Prostate gland (tissue), 2 donors: Measurements from ENCODE around the gene MIPOL1. TPM values are rescaled to one million over a fixed set of nuclear protein-coding genes. Genes with fewer than 3 reads are reported as not detected.

Source experiments
- DNase-seq: peaks from one replicate; pipeline ENCODE4 v3.0.0-alpha.2; 2019; ENCODE audit warnings: low spot score
- H3K27ac ChIP-seq, 2 donors: fragments of 200-600 bp; sonication (generic); 2 replicates each; pipeline ENCODE4 v1.5.1; 2017 to 2019
- H3K27me3 ChIP-seq: fragments of 200-600 bp; sonication (generic); replicated peaks from 2 replicates; pipeline ENCODE4 v1.5.1; 2019; ENCODE audit not compliant: insufficient read depth
- H3K36me3 ChIP-seq, 2 donors: fragments of 200-600 bp; sonication (generic); 1 replicate in 1 of 2; 2 replicates in 1 of 2; pipeline versions ENCODE4 v1.5.1 to v1.8.1; 2017 to 2019
- H3K4me1 ChIP-seq: fragments of 200-600 bp; sonication (generic); replicated peaks from 2 replicates; pipeline ENCODE4 v1.5.1; 2019
- H3K4me3 ChIP-seq, 2 donors: fragments of 200-600 bp; sonication (generic); 2 replicates each; pipeline ENCODE4 v1.5.1; 2017 to 2019
- H3K9me3 ChIP-seq: fragments of 200-600 bp; sonication (generic); 2 replicates; pipeline ENCODE4 v1.5.1; 2017
- POLR2A ChIP-seq: fragments of 450-650 bp; IDR thresholded peaks from one replicate; pipeline ENCODE4 v1.6.1; 2016; ENCODE audit warnings: antibody characterized with exemption, mild to moderate bottlenecking
- POLR2AphosphoS5 ChIP-seq: sonication (generic); formaldehyde crosslinking; IDR thresholded peaks from one replicate; pipeline ENCODE4 v1.6.1; 2017; ENCODE audit warnings: antibody characterized with exemption
- WGBS: methylation state at CpG from one replicate; pipeline ENCODE4 v1.1.5; 2018; 5-methylcytosine and 5-hydroxymethylcytosine counted together
- intact Hi-C: fragments of 100-400 bp; cut with DNase I; formaldehyde crosslinking; loops from one replicate; pipeline ENCODE4 v1.14.2; 2022
- total RNA-seq, 2 donors: library from RNA; depleted of rRNA; stranded (reverse); fragments of >200 nt; gene quantifications; one replicate each; pipeline ENCODE4 v1.1.0, GENCODE V29; 2016
- TF ChIP-seq, protein P1 (sequence below), 4 experiments: fragments of 200-600 bp in 2 of 4; fragments of 450-650 bp in 2 of 4; sonication (generic) in 2 of 4; IDR thresholded peaks; 1 replicate in 3 of 4; 2 replicates in 1 of 4; pipeline ENCODE4 v1.5.1; 2016 to 2019; ENCODE audit warnings: antibody characterized with exemption in 4 of 4, mild to moderate bottlenecking in 2 of 4, moderate library complexity in 2 of 4

Gene MIPOL1
- total RNA-seq, 2 donors from 2014 or later = 14.4 to 31.4 TPM

DNA sequence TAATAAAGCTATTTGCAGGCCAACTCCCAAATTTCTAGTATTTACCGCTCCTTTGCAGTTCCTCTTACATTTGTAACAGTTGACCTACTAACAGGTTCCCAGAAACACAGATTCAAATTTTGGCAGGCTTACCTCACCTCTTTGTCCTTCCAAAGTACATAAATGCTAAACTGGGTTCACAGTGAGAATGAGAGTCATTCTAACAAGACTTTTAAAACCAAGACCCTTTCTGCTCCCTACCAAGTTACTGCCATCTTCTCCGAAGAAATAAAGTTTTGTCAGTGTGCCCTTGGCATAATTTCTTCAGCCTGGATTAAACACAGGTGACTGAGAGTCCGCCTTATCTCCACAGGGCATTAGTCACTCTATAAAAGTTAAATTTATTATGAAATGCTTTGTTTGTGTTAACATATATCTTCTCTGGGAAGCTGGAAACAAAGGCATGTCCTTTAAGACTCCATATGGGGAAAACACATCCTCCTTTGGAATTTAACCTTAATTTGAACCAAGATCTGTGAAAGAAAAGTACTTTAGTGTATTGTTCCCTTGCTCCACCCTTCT is 369.2 kb downstream of the MIPOL1 start:
- TF ChIP-seq, protein P1, sequence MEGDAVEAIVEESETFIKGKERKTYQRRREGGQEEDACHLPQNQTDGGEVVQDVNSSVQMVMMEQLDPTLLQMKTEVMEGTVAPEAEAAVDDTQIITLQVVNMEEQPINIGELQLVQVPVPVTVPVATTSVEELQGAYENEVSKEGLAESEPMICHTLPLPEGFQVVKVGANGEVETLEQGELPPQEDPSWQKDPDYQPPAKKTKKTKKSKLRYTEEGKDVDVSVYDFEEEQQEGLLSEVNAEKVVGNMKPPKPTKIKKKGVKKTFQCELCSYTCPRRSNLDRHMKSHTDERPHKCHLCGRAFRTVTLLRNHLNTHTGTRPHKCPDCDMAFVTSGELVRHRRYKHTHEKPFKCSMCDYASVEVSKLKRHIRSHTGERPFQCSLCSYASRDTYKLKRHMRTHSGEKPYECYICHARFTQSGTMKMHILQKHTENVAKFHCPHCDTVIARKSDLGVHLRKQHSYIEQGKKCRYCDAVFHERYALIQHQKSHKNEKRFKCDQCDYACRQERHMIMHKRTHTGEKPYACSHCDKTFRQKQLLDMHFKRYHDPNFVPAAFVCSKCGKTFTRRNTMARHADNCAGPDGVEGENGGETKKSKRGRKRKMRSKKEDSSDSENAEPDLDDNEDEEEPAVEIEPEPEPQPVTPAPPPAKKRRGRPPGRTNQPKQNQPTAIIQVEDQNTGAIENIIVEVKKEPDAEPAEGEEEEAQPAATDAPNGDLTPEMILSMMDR (IDR thresholded peaks at IDR 0.05) = no peak
- TF ChIP-seq POLR2AphosphoS5 = peak; percentile 91

GRCh38 chr14:37569729-37570128 is 372.0 kb downstream of the MIPOL1 start:
- no peaks in the 10 kb centered on the region for H3K9me3 ChIP-seq
- WGBS = 94% methylated on average over 7 of the region's 7 CpGs
- no peak for DNase-seq
- H3K4me1 ChIP-seq = peaks cover 3% of the 10 kb centered on the region
- no peak for TF ChIP-seq POLR2AphosphoS5
- no peak for TF ChIP-seq POLR2A
- TF ChIP-seq, protein P1 (IDR thresholded peaks at IDR 0.05) = no peak
- intact Hi-C loops = no loop called here
- no peaks in the 10 kb centered on the region for H3K27me3 ChIP-seq
- H3K4me3 ChIP-seq = no peak overlapping the region
- peak overlapping the region; percentile 86 to 96 for H3K27ac ChIP-seq
- no peaks in the 10 kb centered on the region for H3K36me3 ChIP-seq

More for the DNA sequence above, 369.2 kb downstream of the MIPOL1 start:
- H3K4me1 ChIP-seq = peaks cover 7% of the 10 kb centered on the region
- WGBS = 8% methylated on average over 3 of the region's 3 CpGs
- H3K27ac ChIP-seq = peak overlapping the region; percentile 86 to 96
- no peaks in the 10 kb centered on the region for H3K36me3 ChIP-seq
- H3K9me3 ChIP-seq = no peaks in the 10 kb centered on the region
- no peaks in the 10 kb centered on the region for H3K27me3 ChIP-seq
- peak overlapping the region; percentile 30 to 36 for H3K4me3 ChIP-seq
- peak; percentile 80 for DNase-seq
- intact Hi-C loops = no loop called here

- H3K4me1 ChIP-seq = peaks cover 3% of the 10 kb centered on the region
- H3K27ac ChIP-seq = peak overlapping the region; percentile 86 to 96
- intact Hi-C loops = no loop called here
- H3K9me3 ChIP-seq = no peaks in the 10 kb centered on the region
- no peak for DNase-seq
- no peaks in the 10 kb centered on the region for H3K36me3 ChIP-seq
- H3K27me3 ChIP-seq = no peaks in the 10 kb centered on the region
- no peak overlapping the region for H3K4me3 ChIP-seq
- TF ChIP-seq POLR2A (no peak), POLR2AphosphoS5 (no peak)
- TF ChIP-seq, protein P1 (IDR thresholded peaks at IDR 0.05) = no peak
- WGBS = 94% methylated on average over 4 of the region's 4 CpGs
Observed at GRCh38 chr14:37571391-37571790, 373.7 kb downstream of the MIPOL1 start.

- intact Hi-C loops = no loop called here
- TF ChIP-seq, protein P1 (IDR thresholded peaks at IDR 0.05) = no peak
- TF ChIP-seq POLR2AphosphoS5 (peak; percentile 55), POLR2A (no peak)
- Histone ChIP-seq H3K9me3 (no peaks in the 10 kb centered on the region), H3K4me3 (no peak overlapping the region), H3K27ac (peak overlapping the region; percentile 86 to 96), H3K36me3 (no peaks in the 10 kb centered on the region), H3K27me3 (no peaks in the 10 kb centered on the region), H3K4me1 (peaks cover 3% of the 10 kb centered on the region)
- no peak for DNase-seq
- 17% methylated on average over 2 of the region's 2 CpGs for WGBS
Observed at GRCh38 chr14:37573356-37573755, 375.6 kb downstream of the MIPOL1 start.

- no peaks in the 10 kb centered on the region for H3K36me3 ChIP-seq
- no peak for TF ChIP-seq POLR2A
- no peaks in the 10 kb centered on the region for H3K27me3 ChIP-seq
- no peak for DNase-seq
- H3K4me1 ChIP-seq = no peaks in the 10 kb centered on the region
- 24% methylated on average over 9 of the region's 9 CpGs for WGBS
- intact Hi-C loops = no loop called here
- H3K4me3 ChIP-seq = no peak overlapping the region
- H3K9me3 ChIP-seq = no peaks in the 10 kb centered on the region
- peak overlapping the region; percentile 96 for H3K27ac ChIP-seq
Observed at GRCh38 chr14:37579274-37579673, 381.5 kb downstream of the MIPOL1 start.
